SU-DHL-6 (cell line): ENCODE results near the gene SSR4.

Experiments
- H2AFZ ChIP-seq: fragments of 200-600 bp; sonication (generic); 2 replicates; pipeline ENCODE4 v1.6.1; 2014; ENCODE audit warnings: low read depth, mild to moderate bottlenecking, moderate library complexity, mixed read lengths, antibody characterized with exemption, low read length; ENCODE audit not compliant: severe bottlenecking
- H3F3A ChIP-seq: fragments of 200-600 bp; shearing (Covaris generic); 2 replicates; pipeline ENCODE4 v1.6.0; 2016; ENCODE audit warnings: antibody characterized with exemption, mild to moderate bottlenecking; ENCODE audit not compliant: insufficient read depth
- H3K27ac ChIP-seq: fragments of 200-600 bp; sonication (generic); 2 replicates; pipeline ENCODE4 v1.5.1; 2016; ENCODE audit warnings: low read depth, mild to moderate bottlenecking, low read length, moderate library complexity, mixed read lengths
- H3K27me3 ChIP-seq: fragments of 200-600 bp; sonication (generic), shearing (Covaris generic); 2 replicates; pipeline ENCODE4 v1.6.0; 2014; ENCODE audit warnings: mild to moderate bottlenecking, low read length
- H3K36me3 ChIP-seq: fragments of 200-600 bp; sonication (generic); 2 replicates; pipeline ENCODE4 v1.6.1; 2014; ENCODE audit warnings: mild to moderate bottlenecking, low read length, mixed read lengths
- H3K4me2 ChIP-seq: fragments of 300-600, 200-600 bp; shearing (Covaris generic), sonication (generic); 2 replicates; pipeline ENCODE4 v1.6.0; 2014; ENCODE audit warnings: low read length, low read depth, mild to moderate bottlenecking; ENCODE audit not compliant: poor library complexity, severe bottlenecking
- H3K4me3 ChIP-seq: fragments of 200-600 bp; sonication (generic); 2 replicates; pipeline ENCODE4 v1.5.1; 2014; ENCODE audit warnings: antibody characterized with exemption, low read length, mild to moderate bottlenecking, mixed read lengths; ENCODE audit not compliant: insufficient read depth, poor library complexity, severe bottlenecking
- H3K79me2 ChIP-seq: fragments of 200-600 bp; sonication (generic); 2 replicates; pipeline ENCODE4 v1.6.1; 2014; ENCODE audit warnings: mild to moderate bottlenecking, low read length, moderate library complexity; ENCODE audit not compliant: insufficient read depth
- H3K9ac ChIP-seq: fragments of 200-600 bp; sonication (generic); 2 replicates; pipeline ENCODE4 v1.7.0; 2014; ENCODE audit warnings: mild to moderate bottlenecking, low read length
- H3K9me2 ChIP-seq: fragments of 200-600 bp; sonication (generic); replicated peaks from 2 replicates; pipeline ENCODE4 v1.6.1; 2014; ENCODE audit warnings: low read length; ENCODE audit not compliant: insufficient read depth
- H3K9me3 ChIP-seq: fragments of 200-600 bp; sonication (generic); 2 replicates; pipeline ENCODE4 v1.6.1; 2014; ENCODE audit warnings: low read length, mixed read lengths; ENCODE audit not compliant: insufficient read depth
- H4K20me1 ChIP-seq: fragments of 200-600 bp; sonication (generic); 2 replicates; pipeline ENCODE4 v1.6.1; 2014; ENCODE audit warnings: low read depth, mild to moderate bottlenecking, antibody characterized with exemption, low read length, moderate library complexity, mixed read lengths
- EZH2phosphoT487 ChIP-seq: fragments of 200-600 bp; sonication (generic), shearing (Covaris generic); conservative IDR thresholded peaks from 2 replicates; pipeline ENCODE4 v1.6.1; 2018; ENCODE audit warnings: mild to moderate bottlenecking, antibody characterized with exemption, low read length, moderate library complexity, mixed read lengths
- TF ChIP-seq, protein P1 (sequence below): fragments of 200-600 bp; sonication (generic); IDR thresholded peaks from one replicate; pipeline ENCODE4 v1.5.1; 2017; ENCODE audit warnings: antibody characterized with exemption, mild to moderate bottlenecking, low read length, moderate library complexity; ENCODE audit not compliant: insufficient read depth, poor library complexity, severe bottlenecking

Gene SSR4

DNA sequence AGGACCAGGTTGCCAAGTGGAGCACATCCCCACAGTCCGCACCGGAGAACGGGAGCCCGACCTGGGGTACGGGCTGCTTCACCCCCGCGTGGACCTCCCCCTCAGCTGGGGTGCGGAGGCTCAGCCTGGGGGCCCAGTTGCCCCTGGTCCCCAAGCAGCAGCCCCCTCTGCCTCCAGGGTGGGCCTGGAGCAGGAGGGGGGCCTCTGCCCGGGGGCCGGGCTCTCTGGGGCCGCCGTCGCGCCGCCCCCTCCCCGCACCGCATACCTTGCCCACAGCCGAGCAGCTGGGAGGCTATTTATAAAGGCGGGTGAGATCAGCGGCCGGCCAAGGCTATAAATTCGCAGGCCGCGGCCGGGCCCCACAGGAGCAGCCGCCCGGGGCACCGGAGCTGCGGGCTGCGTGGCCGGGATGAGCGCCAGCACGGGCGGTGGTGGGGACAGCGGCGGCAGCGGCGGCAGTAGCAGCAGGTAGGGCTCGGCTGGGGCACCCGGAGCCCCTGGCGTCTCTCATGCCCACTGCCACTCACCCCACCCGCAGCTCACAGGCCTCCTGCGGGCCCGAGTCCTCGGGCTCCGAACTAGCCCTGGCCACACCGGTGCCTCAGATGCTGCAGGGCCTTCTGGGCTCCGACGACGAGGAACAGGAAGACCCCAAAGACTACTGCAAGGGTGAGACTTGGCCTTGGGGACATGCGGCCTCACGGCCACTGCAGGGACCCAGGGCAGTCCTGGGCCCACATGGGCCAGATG, 13.6 kb upstream of the SSR4 start, which contains the start of gene SRPK3:
SRPK3 (plus strand) TSS at position 364 of the 750 bp plus-strand sequence; CDS start at position 410, 46 bp downstream.
- H3K27ac ChIP-seq = no peak within 1 kb of the TSS
- TF ChIP-seq EZH2phosphoT487 = no peak
- TF ChIP-seq, protein P1, sequence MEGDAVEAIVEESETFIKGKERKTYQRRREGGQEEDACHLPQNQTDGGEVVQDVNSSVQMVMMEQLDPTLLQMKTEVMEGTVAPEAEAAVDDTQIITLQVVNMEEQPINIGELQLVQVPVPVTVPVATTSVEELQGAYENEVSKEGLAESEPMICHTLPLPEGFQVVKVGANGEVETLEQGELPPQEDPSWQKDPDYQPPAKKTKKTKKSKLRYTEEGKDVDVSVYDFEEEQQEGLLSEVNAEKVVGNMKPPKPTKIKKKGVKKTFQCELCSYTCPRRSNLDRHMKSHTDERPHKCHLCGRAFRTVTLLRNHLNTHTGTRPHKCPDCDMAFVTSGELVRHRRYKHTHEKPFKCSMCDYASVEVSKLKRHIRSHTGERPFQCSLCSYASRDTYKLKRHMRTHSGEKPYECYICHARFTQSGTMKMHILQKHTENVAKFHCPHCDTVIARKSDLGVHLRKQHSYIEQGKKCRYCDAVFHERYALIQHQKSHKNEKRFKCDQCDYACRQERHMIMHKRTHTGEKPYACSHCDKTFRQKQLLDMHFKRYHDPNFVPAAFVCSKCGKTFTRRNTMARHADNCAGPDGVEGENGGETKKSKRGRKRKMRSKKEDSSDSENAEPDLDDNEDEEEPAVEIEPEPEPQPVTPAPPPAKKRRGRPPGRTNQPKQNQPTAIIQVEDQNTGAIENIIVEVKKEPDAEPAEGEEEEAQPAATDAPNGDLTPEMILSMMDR = no peak
- H3K9ac ChIP-seq = no peak within 1 kb of the TSS
- H3K4me3 ChIP-seq = no peak within 1 kb of the TSS
- no peaks in the 10 kb centered on the region for H3K9me3 ChIP-seq
- no peaks in the 10 kb centered on the region for H3K27me3 ChIP-seq
- H3K9me2 ChIP-seq = no peaks in the 10 kb centered on the region
- no peak within 1 kb of the TSS for H3K4me2 ChIP-seq
- H3F3A ChIP-seq = no peaks in the 10 kb centered on the region
- H3K36me3 ChIP-seq = no peaks in the 10 kb centered on the region
- H4K20me1 ChIP-seq = no peaks in the 10 kb centered on the region; the same call in 1 of the 2 replicates
- no peak within 1 kb of the TSS for H2AFZ ChIP-seq
- no peaks in the 10 kb centered on the region for H3K79me2 ChIP-seq

DNA sequence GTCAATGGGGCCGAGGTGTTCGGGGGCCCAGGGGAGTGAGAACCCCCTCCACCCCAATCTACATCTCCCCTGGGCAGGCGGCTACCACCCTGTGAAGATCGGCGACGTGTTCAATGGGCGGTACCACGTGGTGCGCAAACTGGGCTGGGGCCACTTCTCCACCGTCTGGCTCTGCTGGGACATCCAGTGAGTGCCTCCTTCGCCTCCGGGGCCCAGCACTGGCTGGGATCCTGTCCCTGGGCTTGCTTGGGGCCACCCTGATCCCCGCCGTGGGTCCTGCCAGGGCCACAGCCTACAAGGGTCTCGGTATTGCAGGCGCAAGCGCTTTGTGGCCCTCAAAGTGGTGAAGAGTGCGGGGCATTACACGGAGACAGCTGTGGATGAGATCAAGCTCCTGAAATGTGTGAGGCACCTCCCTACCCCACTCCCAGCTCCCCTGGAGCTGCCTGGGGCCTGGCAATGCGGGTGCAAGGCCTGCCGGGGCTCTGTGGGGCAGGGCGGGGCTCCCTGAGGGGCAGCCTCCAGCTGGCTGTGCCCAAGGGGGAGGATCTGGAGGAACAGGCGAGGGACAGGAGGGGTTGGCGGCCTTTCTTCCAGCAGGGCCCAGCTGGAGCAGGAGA, 12.9 kb upstream of the SSR4 start:
- Histone ChIP-seq H3K4me3 (no peak overlapping the region), H3K9ac (no peak overlapping the region), H3F3A (no peaks in the 10 kb centered on the region), H3K4me2 (no peak overlapping the region), H3K27me3 (no peaks in the 10 kb centered on the region), H3K79me2 (no peaks in the 10 kb centered on the region), H3K9me3 (no peaks in the 10 kb centered on the region), H3K27ac (no peak overlapping the region), H3K9me2 (no peaks in the 10 kb centered on the region), H2AFZ (no peak overlapping the region), H3K36me3 (no peaks in the 10 kb centered on the region), H4K20me1 (no peaks in the 10 kb centered on the region; the same call in 1 of the 2 replicates)
- TF ChIP-seq EZH2phosphoT487 = no peak
- TF ChIP-seq, protein P1 = no peak

DNA sequence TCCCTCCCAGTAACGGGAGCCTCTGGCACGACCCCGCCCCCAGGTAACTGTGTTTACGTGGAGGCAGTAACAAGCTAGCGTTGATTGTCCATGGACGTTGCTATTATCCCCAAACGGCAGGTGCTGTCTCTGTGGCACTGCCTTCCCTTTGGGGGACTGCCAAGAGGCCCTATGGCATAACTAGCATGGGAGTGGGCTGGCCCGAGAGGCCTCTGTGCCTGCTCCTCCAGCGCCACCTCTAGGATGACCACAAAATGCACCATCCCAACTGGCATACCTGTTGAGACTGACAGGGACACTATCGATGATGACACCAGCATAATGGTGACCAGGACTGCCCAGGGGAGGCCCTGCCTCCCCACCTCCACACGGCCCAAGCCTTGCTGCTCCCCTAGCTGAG, 12.2 kb upstream of the SSR4 start:
- Histone ChIP-seq H3K9ac (no peak overlapping the region), H3K27ac (no peak overlapping the region), H3F3A (no peaks in the 10 kb centered on the region), H3K79me2 (no peaks in the 10 kb centered on the region), H4K20me1 (no peaks in the 10 kb centered on the region; the same call in 1 of the 2 replicates), H3K36me3 (no peaks in the 10 kb centered on the region), H3K9me3 (no peaks in the 10 kb centered on the region), H3K4me2 (no peak overlapping the region), H3K9me2 (no peaks in the 10 kb centered on the region), H3K4me3 (no peak overlapping the region), H2AFZ (no peak overlapping the region), H3K27me3 (no peaks in the 10 kb centered on the region)
- TF ChIP-seq EZH2phosphoT487 = no peak
- TF ChIP-seq, protein P1 = no peak
